ENCODE data around the gene NPAS3.

- no peak for TF ChIP-seq CTCF (conservative IDR thresholded peaks at IDR 0.05 in 1 of 2, IDR thresholded peaks at IDR 0.05 in 1 of 2; ENCODE audit: low read depth in 1 of 2, low read length in 2 of 2)
- TF ChIP-seq EZH2 (IDR thresholded peaks at IDR 0.05; ENCODE audit: low read length, missing control alignments) = no peak
These were observed 379.0 kb downstream of the NPAS3 start for GRCh38 chr14:33317675-33318074.
